HG03521 (cell line): ENCODE results near the gene CCDC134.
A peak's percentile ranks its signal among the peaks of the same experiment; 100 is the strongest.
"Not testable (repeated sequence)": the region's sequence is repeated elsewhere in the genome, so short reads cannot be mapped to it uniquely, and the experiment has no call there.

Experiments
- ATAC-seq: cut with Tn5 transposase; IDR thresholded peaks from one replicate; pipeline ENCODE4 v1.9.1; 2021; ENCODE audit warnings: mild to moderate bottlenecking, moderate library complexity; ENCODE audit not compliant: unreplicated experiment

Gene CCDC134

GRCh38 chr22:41822317-41823057 lies 22.0 kb downstream of the CCDC134 start:
- no peak for ATAC-seq

- ATAC-seq: no peak
Measured at GRCh38 chr22:41823797-41824196, 23.3 kb downstream of the CCDC134 start.

- ATAC-seq: no peak
Measured at GRCh38 chr22:41825376-41825775, 24.9 kb downstream of the CCDC134 start.

GRCh38 chr22:41826021-41826420 lies 25.5 kb downstream of the CCDC134 start:
- no peak for ATAC-seq

- no peak for ATAC-seq
Measured at GRCh38 chr22:41826430-41827383, 26.2 kb downstream of the CCDC134 start.

GRCh38 chr22:41827671-41828070 lies 27.2 kb downstream of the CCDC134 start:
- no peak for ATAC-seq

GRCh38 chr22:41828516-41828915 lies 28.0 kb downstream of the CCDC134 start:
- no peak for ATAC-seq

GRCh38 chr22:41830174-41830573 lies 29.7 kb downstream of the CCDC134 start:
- no peak for ATAC-seq

- no peak for ATAC-seq
Measured at GRCh38 chr22:41831383-41831782, 30.9 kb downstream of the CCDC134 start.

- no peak for ATAC-seq
Measured at GRCh38 chr22:41831828-41832552, 31.5 kb downstream of the CCDC134 start.

GRCh38 chr22:41832553-41833368 lies 32.3 kb downstream of the CCDC134 start, which contains the start of gene SREBF2:
SREBF2 (plus strand) TSS chr22:41833105; CDS start chr22:41833271, 166 bp downstream.
- peak; percentile 81 for ATAC-seq

- peak; percentile 11 for ATAC-seq
Measured at GRCh38 chr22:41833369-41834004, 33.0 kb downstream of the CCDC134 start.

- no peak for ATAC-seq
Measured at GRCh38 chr22:41834005-41834944, 33.8 kb downstream of the CCDC134 start.

GRCh38 chr22:41835462-41835861 lies 35.0 kb downstream of the CCDC134 start:
- not testable (repeated sequence) for ATAC-seq

- no peak for ATAC-seq
Measured at GRCh38 chr22:41836551-41836950, 36.1 kb downstream of the CCDC134 start.

- ATAC-seq: no peak
Measured at GRCh38 chr22:41838842-41839618, 38.6 kb downstream of the CCDC134 start.

GRCh38 chr22:41840216-41840615 lies 39.7 kb downstream of the CCDC134 start:
- ATAC-seq: no peak
